DOHH2 (cell line): Measurements from ENCODE around the gene GSTA3.

Source experiments
- H3F3A ChIP-seq: fragments of 200-600 bp; sonication (generic), shearing (Covaris generic); 2 replicates; pipeline ENCODE4 v1.6.0; 2016; ENCODE audit warnings: antibody characterized with exemption, mild to moderate bottlenecking; ENCODE audit not compliant: control insufficient read depth, insufficient read depth
- H3K27ac ChIP-seq: fragments of 200-600 bp; sonication (generic); 2 replicates; pipeline ENCODE4 v1.5.1; 2014; ENCODE audit warnings: low read depth, mild to moderate bottlenecking, low read length, moderate library complexity
- H3K27me3 ChIP-seq: fragments of 200-600 bp; sonication (generic); 2 replicates; pipeline ENCODE4 v1.6.1; 2014; ENCODE audit warnings: mild to moderate bottlenecking, low read length, mixed read lengths; ENCODE audit not compliant: control insufficient read depth
- H3K36me3 ChIP-seq: fragments of 200-600 bp; sonication (generic); 2 replicates; pipeline ENCODE4 v1.6.1; 2014; ENCODE audit warnings: mild to moderate bottlenecking, low read length, moderate library complexity, mixed read lengths; ENCODE audit not compliant: control insufficient read depth
- H3K4me1 ChIP-seq: fragments of 200-600 bp; sonication (generic); 2 replicates; pipeline ENCODE4 v1.6.1; 2014; ENCODE audit warnings: mild to moderate bottlenecking, low read length, mixed read lengths; ENCODE audit not compliant: control insufficient read depth
- H3K4me2 ChIP-seq: fragments of 200-600 bp; sonication (generic); 2 replicates; pipeline ENCODE4 v1.6.0; 2014; ENCODE audit warnings: mild to moderate bottlenecking, low read length, moderate library complexity
- H3K4me3 ChIP-seq: fragments of 200-600 bp; sonication (generic); 2 replicates; pipeline ENCODE4 v1.5.1; 2014; ENCODE audit warnings: mild to moderate bottlenecking, low read length, mixed read lengths
- H3K79me2 ChIP-seq: fragments of 200-600 bp; sonication (generic); 2 replicates; pipeline ENCODE4 v1.6.1; 2014; ENCODE audit warnings: mild to moderate bottlenecking, low read length, mixed read lengths; ENCODE audit not compliant: control insufficient read depth
- H3K9me2 ChIP-seq: fragments of 200-600 bp; sonication (generic); replicated peaks from 2 replicates; pipeline ENCODE4 v1.6.1; 2014; ENCODE audit warnings: mild to moderate bottlenecking, low read length, mixed read lengths; ENCODE audit not compliant: control insufficient read depth
- H3K9me3 ChIP-seq: fragments of 200-600 bp; sonication (generic); 2 replicates; pipeline ENCODE4 v1.6.1; 2014; ENCODE audit warnings: antibody characterized with exemption, low read length, mixed read lengths; ENCODE audit not compliant: control insufficient read depth, insufficient read depth
- H4K20me1 ChIP-seq: fragments of 200-600 bp; sonication (generic); 2 replicates; pipeline ENCODE4 v1.6.0; 2014; ENCODE audit warnings: low read depth, mild to moderate bottlenecking, antibody characterized with exemption, low read length, moderate library complexity; ENCODE audit not compliant: control insufficient read depth, insufficient read depth
- CTCF ChIP-seq: fragments of 200-600 bp; sonication (generic); IDR thresholded peaks from one replicate; pipeline ENCODE4 v1.5.1; 2014; ENCODE audit warnings: antibody characterized with exemption, mild to moderate bottlenecking, low read depth, low read length; ENCODE audit not compliant: poor library complexity, severe bottlenecking
- EZH2phosphoT487 ChIP-seq: fragments of 200-600 bp; sonication (generic); IDR thresholded peaks from 2 replicates; pipeline ENCODE4 v1.6.1; 2017; ENCODE audit warnings: borderline replicate concordance, mild to moderate bottlenecking, antibody characterized with exemption, low read length, moderate library complexity, mixed read lengths

GSTA3 gene

DNA sequence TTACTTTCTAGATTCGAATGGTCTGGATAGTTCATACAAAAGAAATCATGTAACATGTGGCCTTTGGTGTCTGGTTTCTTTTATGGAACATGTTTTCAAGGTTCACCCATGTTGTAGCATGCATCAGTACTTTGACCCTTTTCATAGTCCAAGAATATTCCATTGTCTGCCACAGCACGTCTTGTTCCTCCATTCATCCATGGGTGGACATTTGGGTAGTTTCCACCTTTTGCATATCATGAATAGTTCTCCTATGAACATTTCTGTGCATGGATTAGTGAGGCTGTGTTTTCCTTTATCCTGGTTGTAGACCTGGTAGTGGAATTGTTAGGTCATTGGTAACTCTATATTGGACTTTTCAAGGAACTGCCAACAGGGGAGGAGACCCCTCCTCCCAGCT, 31.7 kb downstream of the GSTA3 start:
- Histone ChIP-seq H3K79me2 (no peaks in the 10 kb centered on the region), H3K4me2 (no peak overlapping the region), H3K4me3 (no peak overlapping the region), H3F3A (no peaks in the 10 kb centered on the region), H3K36me3 (no peaks in the 10 kb centered on the region), H3K9me2 (no peaks in the 10 kb centered on the region), H3K4me1 (no peaks in the 10 kb centered on the region), H3K9me3 (no peaks in the 10 kb centered on the region), H4K20me1 (no peaks in the 10 kb centered on the region), H3K27ac (no peak overlapping the region), H3K27me3 (peaks cover 9% of the 10 kb centered on the region; the same call in 1 of the 2 replicates)
- TF ChIP-seq EZH2phosphoT487 (no peak), CTCF (no peak)

GRCh38 chr6:52877168-52877567, 32.3 kb downstream of the GSTA3 start:
- H3K4me1 ChIP-seq, result no peaks in the 10 kb centered on the region

GRCh38 chr6:52876056-52876787, 33.3 kb downstream of the GSTA3 start:
- Histone ChIP-seq H3K4me2 (no peak overlapping the region), H3K27ac (no peak overlapping the region), H3K9me2 (no peaks in the 10 kb centered on the region)

More at GRCh38 chr6:52877168-52877567, 32.3 kb downstream of the GSTA3 start:
- Histone ChIP-seq H3K27me3 (peaks cover 9% of the 10 kb centered on the region; the same call in 1 of the 2 replicates), H4K20me1 (no peaks in the 10 kb centered on the region), H3K4me2 (no peak overlapping the region), H3F3A (no peaks in the 10 kb centered on the region), H3K27ac (no peak overlapping the region), H3K79me2 (no peaks in the 10 kb centered on the region), H3K9me3 (no peaks in the 10 kb centered on the region), H3K36me3 (no peaks in the 10 kb centered on the region), H3K4me3 (no peak overlapping the region), H3K9me2 (no peaks in the 10 kb centered on the region)
- TF ChIP-seq EZH2phosphoT487 (no peak), CTCF (no peak)

More at GRCh38 chr6:52876056-52876787, 33.3 kb downstream of the GSTA3 start:
- Histone ChIP-seq H3K36me3 (no peaks in the 10 kb centered on the region), H3K27me3 (peaks cover 9% of the 10 kb centered on the region; the same call in 1 of the 2 replicates), H4K20me1 (no peaks in the 10 kb centered on the region), H3K9me3 (no peaks in the 10 kb centered on the region), H3K4me3 (no peak overlapping the region), H3F3A (no peaks in the 10 kb centered on the region), H3K79me2 (no peaks in the 10 kb centered on the region), H3K4me1 (no peaks in the 10 kb centered on the region)
- TF ChIP-seq CTCF, result no peak
- no peak for TF ChIP-seq EZH2phosphoT487
